ENCODE measurements around the gene PTEN. TPM values are rescaled to one million over a fixed set of nuclear protein-coding genes. Genes with fewer than 3 reads are reported as not detected.

PTEN gene
- total and polyA plus RNA-seq, 8 donors = 26.2 to 374 (median 59.7) TPM

GRCh38 chr10:87838650-87839049 lies 24.8 kb upstream of the PTEN start:
- Histone ChIP-seq H3K27ac (no peak overlapping the region), H3K27me3 (no peaks in the 10 kb centered on the region), H3K4me1 (peaks cover 0 to 7% (median 0%) of the 10 kb centered on the region in 4 donors), H3K36me3 (no peaks in the 10 kb centered on the region), H3K4me3 (no peak overlapping the region), H3K9me3 (no peaks in the 10 kb centered on the region)
- TF ChIP-seq CTCF (IDR thresholded peaks at IDR 0.05) (no peak), POLR2AphosphoS5 (IDR thresholded peaks at IDR 0.05) (no peak), EP300 (IDR thresholded peaks at IDR 0.05) (no peak), POLR2A (IDR thresholded peaks at IDR 0.05) (no peak)
- WGBS, 5 donors = 83 to 95% (median 94%) methylated on average over 2 of the region's 2 CpGs
- intact Hi-C loops (cut with DNase I; ENCODE audit: low total_unique reads) = no loop called here
- DNase-seq = no peak

- H3K9me3 ChIP-seq = no peaks in the 10 kb centered on the region
- intact Hi-C loops (cut with DNase I; ENCODE audit: low total_unique reads) = no loop called here
- H3K36me3 ChIP-seq = no peaks in the 10 kb centered on the region
- 76 to 89% (median 82%) methylated on average over 3 of the region's 3 CpGs for WGBS, 5 donors
- H3K4me3 ChIP-seq = no peak overlapping the region
- DNase-seq = no peak
- no peak overlapping the region for H3K27ac ChIP-seq
- H3K4me1 ChIP-seq = peaks cover 0 to 18% (median 3%) of the 10 kb centered on the region in 4 donors
- no peak for TF ChIP-seq EP300 (IDR thresholded peaks at IDR 0.05)
- TF ChIP-seq POLR2AphosphoS5 (IDR thresholded peaks at IDR 0.05) = no peak
- TF ChIP-seq POLR2A (IDR thresholded peaks at IDR 0.05) = no peak
- no peak for TF ChIP-seq CTCF (IDR thresholded peaks at IDR 0.05)
- no peaks in the 10 kb centered on the region for H3K27me3 ChIP-seq
Observed at GRCh38 chr10:87841186-87841585, 22.2 kb upstream of the PTEN start.

- H3K27me3 ChIP-seq = no peaks in the 10 kb centered on the region
- intact Hi-C loops (cut with DNase I; ENCODE audit: low total_unique reads) = no loop called here
- H3K36me3 ChIP-seq = no peaks in the 10 kb centered on the region
- peaks cover 0 to 18% (median 3%) of the 10 kb centered on the region in 4 donors for H3K4me1 ChIP-seq
- no peaks in the 10 kb centered on the region for H3K9me3 ChIP-seq
- no peak overlapping the region for H3K4me3 ChIP-seq
- TF ChIP-seq POLR2AphosphoS5 (IDR thresholded peaks at IDR 0.05) (peak in 1 of 3 donors; percentile 66), EP300 (IDR thresholded peaks at IDR 0.05) (no peak), POLR2A (IDR thresholded peaks at IDR 0.05) (no peak), CTCF (IDR thresholded peaks at IDR 0.05) (no peak)
- DNase-seq = peak; percentile 40 to 86
- H3K27ac ChIP-seq = peak overlapping the region in 1 of 5 donors; percentile 17
- 38 to 55% (median 50%) methylated on average over 1 of the region's 1 CpG for WGBS, 5 donors
Observed at GRCh38 chr10:87842220-87842641, 21.2 kb upstream of the PTEN start.

- Histone ChIP-seq H3K27me3 (no peaks in the 10 kb centered on the region), H3K36me3 (no peaks in the 10 kb centered on the region), H3K27ac (peak overlapping the region in 1 of 5 donors; percentile 17), H3K9me3 (no peaks in the 10 kb centered on the region), H3K4me3 (no peak overlapping the region), H3K4me1 (peaks cover 0 to 18% (median 3%) of the 10 kb centered on the region in 4 donors)
- no peak for DNase-seq
- no peak for TF ChIP-seq CTCF (IDR thresholded peaks at IDR 0.05)
- no peak for TF ChIP-seq POLR2AphosphoS5 (IDR thresholded peaks at IDR 0.05)
- TF ChIP-seq POLR2A (IDR thresholded peaks at IDR 0.05) = no peak
- no peak for TF ChIP-seq EP300 (IDR thresholded peaks at IDR 0.05)
- intact Hi-C loops (cut with DNase I; ENCODE audit: low total_unique reads) = no loop called here
Observed at GRCh38 chr10:87842776-87843497, 20.5 kb upstream of the PTEN start.

All from stomach (tissue), 9 donors.